GM21447 (cell line): ENCODE results near the gene SEC24C.

Experiments used
- ATAC-seq: cut with Tn5 transposase; IDR thresholded peaks from one replicate; pipeline ENCODE4 v1.9.1; 2021; ENCODE audit not compliant: unreplicated experiment

The SEC24C gene

GRCh38 chr10:73810358-73810734, 66.2 kb downstream of the SEC24C start:
- no peak for ATAC-seq

DNA sequence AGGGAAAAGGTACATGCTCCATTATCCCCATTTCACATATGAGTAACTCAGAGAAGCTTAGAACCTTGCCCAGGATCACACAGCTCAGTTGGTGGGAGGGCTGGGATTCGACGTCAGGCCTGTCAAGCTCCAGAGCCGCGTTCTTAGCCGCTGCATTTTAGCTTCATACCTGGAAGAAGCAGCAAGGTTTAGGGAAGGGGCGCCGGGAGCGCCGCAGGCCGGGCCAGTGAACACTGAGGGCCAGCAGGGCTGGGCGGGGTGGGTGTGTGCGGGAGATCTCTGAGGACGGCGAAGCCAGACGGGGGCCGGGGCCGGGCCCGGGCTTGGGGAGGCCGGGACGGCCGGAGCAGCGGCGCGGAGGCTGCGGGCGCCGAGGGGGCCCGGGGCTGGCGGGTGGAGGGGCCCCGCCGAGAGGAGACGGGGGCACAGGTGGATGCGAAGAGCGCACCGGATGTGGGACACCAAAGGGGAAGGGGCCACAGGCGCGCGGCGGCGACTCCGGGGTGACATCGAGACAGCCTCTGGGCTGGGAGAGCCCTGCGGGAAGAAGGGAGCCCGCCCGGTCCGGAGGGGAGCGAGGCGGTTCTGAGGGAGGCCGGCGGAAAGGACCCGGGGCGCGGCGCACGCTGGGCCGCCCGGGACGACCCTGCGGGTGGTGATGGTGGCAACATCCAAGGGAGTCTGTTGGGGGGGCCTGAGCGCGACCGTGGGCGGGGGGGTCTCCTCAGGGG, 66.7 kb downstream of the SEC24C start:
- peak; percentile 43 for ATAC-seq

GRCh38 chr10:73812657-73813056, 68.5 kb downstream of the SEC24C start:
- no peak for ATAC-seq

DNA sequence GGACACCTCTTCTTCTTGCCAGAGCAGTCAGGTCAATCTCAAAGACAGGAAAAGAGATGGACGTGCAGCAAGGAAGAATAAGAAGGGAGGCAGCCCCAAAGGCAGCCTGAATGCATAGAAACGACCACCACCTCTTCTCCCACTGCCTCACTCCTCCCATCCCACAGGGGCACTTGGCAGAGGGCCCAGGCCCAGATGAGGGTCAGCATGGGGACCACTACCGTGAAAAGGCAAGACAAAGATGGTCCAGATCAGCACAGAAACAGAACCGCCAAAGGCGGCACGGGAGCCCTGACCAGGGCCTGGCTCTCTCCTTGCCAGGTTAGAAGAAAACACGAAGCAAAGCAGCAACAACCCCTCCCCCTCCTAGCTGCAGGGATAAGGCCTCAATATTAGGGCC, 69.2 kb downstream of the SEC24C start:
- ATAC-seq = no peak

- no peak for ATAC-seq
These were observed 70.2 kb downstream of the SEC24C start for GRCh38 chr10:73814276-73814895.

- ATAC-seq = no peak
These were observed 70.9 kb downstream of the SEC24C start for GRCh38 chr10:73814896-73815718.

DNA sequence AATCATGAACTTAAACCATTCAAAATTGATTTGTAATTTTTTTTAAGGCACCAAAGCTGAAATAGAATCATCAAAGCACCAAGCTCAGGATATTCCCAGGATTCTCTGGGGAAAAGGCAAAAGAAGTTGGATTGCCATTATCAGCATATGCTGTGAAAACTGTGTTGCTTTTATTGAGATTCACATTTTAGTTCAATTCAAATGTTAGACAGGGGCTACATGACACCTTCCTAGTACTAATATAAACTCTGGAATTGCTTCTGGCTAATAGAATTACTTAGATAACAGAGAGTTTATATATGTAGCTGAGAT, 71.5 kb downstream of the SEC24C start:
- no peak for ATAC-seq

DNA sequence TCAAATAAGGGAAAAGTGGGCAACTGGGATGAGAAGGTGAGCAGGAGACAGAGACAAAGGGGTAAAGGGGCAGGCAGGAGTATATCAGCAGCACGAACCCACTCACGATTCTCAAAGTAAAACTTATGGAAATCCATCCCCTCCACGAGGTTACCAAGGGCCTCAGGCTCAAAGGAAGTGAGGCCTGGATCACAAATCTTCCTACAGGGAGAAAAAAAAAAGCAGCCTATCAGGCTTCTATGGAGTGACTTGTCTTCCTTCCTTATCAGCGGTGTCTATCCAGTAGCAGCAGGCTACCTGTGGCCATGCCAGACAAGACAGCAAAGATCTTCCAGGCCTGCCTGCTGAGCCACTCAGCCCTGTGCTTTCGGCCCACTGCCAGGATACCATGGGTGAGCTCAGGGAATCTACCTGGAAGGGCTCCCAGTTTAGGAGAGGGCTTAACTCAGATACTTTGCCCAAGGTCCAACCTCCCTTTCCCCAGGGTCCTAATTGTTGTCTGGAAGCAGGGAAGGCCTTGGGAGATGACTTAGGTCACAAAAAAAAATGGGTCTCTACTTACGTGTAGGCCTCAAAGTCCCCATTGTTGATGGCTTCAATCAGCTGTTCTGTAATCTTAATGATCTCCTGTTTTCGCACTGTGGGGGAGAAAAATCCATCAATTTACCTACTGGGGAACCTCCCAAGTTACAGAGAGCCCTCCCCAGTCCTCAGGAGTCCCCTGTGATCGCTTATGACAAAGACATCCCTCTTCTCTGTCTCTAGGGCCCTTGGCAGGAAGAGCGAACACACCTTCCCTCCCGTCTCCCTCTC, 73.0 kb downstream of the SEC24C start:
- no peak for ATAC-seq

DNA sequence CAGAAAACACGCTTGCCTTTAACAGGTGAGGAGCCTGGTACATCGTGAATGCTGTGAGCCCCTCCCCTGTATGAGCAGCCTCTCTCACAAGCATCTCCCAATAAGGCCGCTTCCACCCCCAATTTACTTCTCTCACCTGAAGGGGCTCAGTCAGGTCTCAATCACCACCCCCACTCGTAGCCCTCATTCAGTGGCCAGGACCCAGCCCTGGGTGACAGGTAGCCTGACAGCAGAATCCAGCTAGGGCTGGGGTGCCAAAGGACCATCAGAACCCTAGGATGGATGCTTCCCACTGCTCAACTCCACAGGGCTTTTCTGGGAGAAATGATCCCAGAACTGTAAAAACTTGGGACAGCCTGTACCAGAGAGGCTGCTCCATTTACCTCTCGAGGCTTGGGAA, 73.7 kb downstream of the SEC24C start:
- no peak for ATAC-seq

GRCh38 chr10:73818402-73818801, 74.2 kb downstream of the SEC24C start:
- ATAC-seq = no peak

DNA sequence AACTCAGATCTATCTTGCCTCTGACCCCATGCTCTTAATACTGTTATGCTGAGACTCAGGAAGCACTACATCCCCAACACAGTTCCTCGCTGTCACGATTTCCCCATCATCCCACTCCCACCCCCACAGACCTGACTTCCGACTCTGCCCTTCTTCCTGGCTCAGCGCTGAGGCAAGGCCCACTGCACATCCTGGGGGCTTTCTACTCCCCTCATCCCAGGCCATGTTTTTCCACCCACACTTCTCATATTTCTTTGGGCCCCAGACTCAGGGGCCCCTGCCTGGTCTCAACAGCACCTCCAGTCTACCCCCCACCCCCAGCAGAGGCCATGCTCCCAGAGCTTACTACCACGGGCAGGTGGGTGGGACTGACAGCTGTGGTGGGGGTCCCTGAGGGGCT, 74.9 kb downstream of the SEC24C start:
- no peak for ATAC-seq

- ATAC-seq = no peak
These were observed 75.4 kb downstream of the SEC24C start for GRCh38 chr10:73819513-73820093.
